GM23338 (cell line): ENCODE results near the gene ARHGAP32.

Experiments used
- CREB1 ChIP-seq: fragments of 250-450 bp; sonication (Bioruptor Pico); IDR thresholded peaks from 2 replicates; pipeline ENCODE4 v1.5.0; 2020; ENCODE audit warnings: low read depth, mild to moderate bottlenecking, moderate library complexity
- ETS1 ChIP-seq: IDR thresholded peaks from 2 replicates; pipeline ENCODE4 v1.6.1; 2016; ENCODE audit warnings: antibody characterized with exemption
- EZH2 ChIP-seq: fragments of 200-600 bp; sonication (generic); IDR thresholded peaks from one replicate; pipeline ENCODE4 v1.8.0; 2017; ENCODE audit warnings: antibody characterized with exemption, mild to moderate bottlenecking, low read depth; ENCODE audit not compliant: unreplicated experiment
- EZH2phosphoT487 ChIP-seq: fragments of 200-600 bp; sonication (generic); IDR thresholded peaks from one replicate; pipeline ENCODE4 v1.8.1; 2018; ENCODE audit warnings: antibody characterized with exemption; ENCODE audit not compliant: unreplicated experiment
- JUNB ChIP-seq: IDR thresholded peaks from one replicate; pipeline ENCODE4 v1.6.1; 2016; ENCODE audit warnings: antibody characterized with exemption; ENCODE audit not compliant: unreplicated experiment
- NANOG ChIP-seq: IDR thresholded peaks from 2 replicates; pipeline ENCODE4 v1.6.1; 2016; ENCODE audit warnings: antibody characterized with exemption, borderline replicate concordance
- POLR2AphosphoS5 ChIP-seq: IDR thresholded peaks from 2 replicates; pipeline ENCODE4 v1.6.1; 2016; ENCODE audit warnings: antibody characterized with exemption, low read depth
- STAT1 ChIP-seq: IDR thresholded peaks from one replicate; pipeline ENCODE4 v1.6.1; 2016; ENCODE audit warnings: antibody characterized with exemption; ENCODE audit not compliant: unreplicated experiment
- ZNF114 ChIP-seq: fragments of 250-450 bp; sonication (Bioruptor Pico); IDR thresholded peaks from 2 replicates; pipeline ENCODE4 v1.5.0; 2020; ENCODE audit warnings: mild to moderate bottlenecking, moderate library complexity
- ZNF331 ChIP-seq: fragments of 250-450 bp; sonication (Bioruptor Pico); IDR thresholded peaks from 2 replicates; pipeline ENCODE4 v1.5.0; 2020; ENCODE audit warnings: low read depth, mild to moderate bottlenecking, moderate library complexity
- ZNF462 ChIP-seq: fragments of 250-450 bp; sonication (Bioruptor Pico); IDR thresholded peaks from 2 replicates; pipeline ENCODE4 v1.5.0; 2020; ENCODE audit warnings: mild to moderate bottlenecking, moderate library complexity
- TF ChIP-seq, protein P1 (sequence below), 2 experiments: fragments of 200-600 bp in 1 of 2; sonication (generic) in 1 of 2; conservative IDR thresholded peaks; 2 replicates each; pipeline versions ENCODE4 v1.5.1 to v1.6.1; 2016 to 2017; ENCODE audit warnings: antibody characterized with exemption in 2 of 2, low read depth in 2 of 2, mild to moderate bottlenecking in 2 of 2, moderate library complexity in 1 of 2
- TF ChIP-seq, protein P2 (sequence below): IDR thresholded peaks from one replicate; pipeline ENCODE4 v1.6.1; 2018; ENCODE audit warnings: antibody characterized with exemption; ENCODE audit not compliant: unreplicated experiment

- TF ChIP-seq EZH2 (no peak), POLR2AphosphoS5 (no peak), JUNB (no peak), EZH2phosphoT487 (no peak), CREB1 (no peak), ETS1 (no peak), NANOG (no peak), ZNF331 (CRISPR knock-in tag) (no peak), ZNF114 (CRISPR knock-in tag) (no peak), STAT1 (no peak), ZNF462 (no peak)
- TF ChIP-seq, protein P1, sequence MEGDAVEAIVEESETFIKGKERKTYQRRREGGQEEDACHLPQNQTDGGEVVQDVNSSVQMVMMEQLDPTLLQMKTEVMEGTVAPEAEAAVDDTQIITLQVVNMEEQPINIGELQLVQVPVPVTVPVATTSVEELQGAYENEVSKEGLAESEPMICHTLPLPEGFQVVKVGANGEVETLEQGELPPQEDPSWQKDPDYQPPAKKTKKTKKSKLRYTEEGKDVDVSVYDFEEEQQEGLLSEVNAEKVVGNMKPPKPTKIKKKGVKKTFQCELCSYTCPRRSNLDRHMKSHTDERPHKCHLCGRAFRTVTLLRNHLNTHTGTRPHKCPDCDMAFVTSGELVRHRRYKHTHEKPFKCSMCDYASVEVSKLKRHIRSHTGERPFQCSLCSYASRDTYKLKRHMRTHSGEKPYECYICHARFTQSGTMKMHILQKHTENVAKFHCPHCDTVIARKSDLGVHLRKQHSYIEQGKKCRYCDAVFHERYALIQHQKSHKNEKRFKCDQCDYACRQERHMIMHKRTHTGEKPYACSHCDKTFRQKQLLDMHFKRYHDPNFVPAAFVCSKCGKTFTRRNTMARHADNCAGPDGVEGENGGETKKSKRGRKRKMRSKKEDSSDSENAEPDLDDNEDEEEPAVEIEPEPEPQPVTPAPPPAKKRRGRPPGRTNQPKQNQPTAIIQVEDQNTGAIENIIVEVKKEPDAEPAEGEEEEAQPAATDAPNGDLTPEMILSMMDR (conservative IDR thresholded peaks at IDR 0.05; ENCODE audit: low read depth in 2 of 2), result no peak
- TF ChIP-seq, protein P2, sequence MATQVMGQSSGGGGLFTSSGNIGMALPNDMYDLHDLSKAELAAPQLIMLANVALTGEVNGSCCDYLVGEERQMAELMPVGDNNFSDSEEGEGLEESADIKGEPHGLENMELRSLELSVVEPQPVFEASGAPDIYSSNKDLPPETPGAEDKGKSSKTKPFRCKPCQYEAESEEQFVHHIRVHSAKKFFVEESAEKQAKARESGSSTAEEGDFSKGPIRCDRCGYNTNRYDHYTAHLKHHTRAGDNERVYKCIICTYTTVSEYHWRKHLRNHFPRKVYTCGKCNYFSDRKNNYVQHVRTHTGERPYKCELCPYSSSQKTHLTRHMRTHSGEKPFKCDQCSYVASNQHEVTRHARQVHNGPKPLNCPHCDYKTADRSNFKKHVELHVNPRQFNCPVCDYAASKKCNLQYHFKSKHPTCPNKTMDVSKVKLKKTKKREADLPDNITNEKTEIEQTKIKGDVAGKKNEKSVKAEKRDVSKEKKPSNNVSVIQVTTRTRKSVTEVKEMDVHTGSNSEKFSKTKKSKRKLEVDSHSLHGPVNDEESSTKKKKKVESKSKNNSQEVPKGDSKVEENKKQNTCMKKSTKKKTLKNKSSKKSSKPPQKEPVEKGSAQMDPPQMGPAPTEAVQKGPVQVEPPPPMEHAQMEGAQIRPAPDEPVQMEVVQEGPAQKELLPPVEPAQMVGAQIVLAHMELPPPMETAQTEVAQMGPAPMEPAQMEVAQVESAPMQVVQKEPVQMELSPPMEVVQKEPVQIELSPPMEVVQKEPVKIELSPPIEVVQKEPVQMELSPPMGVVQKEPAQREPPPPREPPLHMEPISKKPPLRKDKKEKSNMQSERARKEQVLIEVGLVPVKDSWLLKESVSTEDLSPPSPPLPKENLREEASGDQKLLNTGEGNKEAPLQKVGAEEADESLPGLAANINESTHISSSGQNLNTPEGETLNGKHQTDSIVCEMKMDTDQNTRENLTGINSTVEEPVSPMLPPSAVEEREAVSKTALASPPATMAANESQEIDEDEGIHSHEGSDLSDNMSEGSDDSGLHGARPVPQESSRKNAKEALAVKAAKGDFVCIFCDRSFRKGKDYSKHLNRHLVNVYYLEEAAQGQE, result no peak
Observed at GRCh38 chr11:128919216-128919615, 272.9 kb downstream of the ARHGAP32 start.
